ENCODE results near the gene TSPEAR.

The TSPEAR gene

GRCh38 chr21:44615911-44616590, 95.3 kb downstream of the TSPEAR start:
- ChIA-PET CTCF (interaction anchor here (0.6 kb wide), 1 partner anchor 33 kb away, joined by 3 read pairs; no protein-coding TSS in a partner anchor), POLR2A (ENCODE audit: low non-redundant PET) (no interaction called here)

GRCh38 chr21:44615466-44615865, 95.9 kb downstream of the TSPEAR start:
- no peak for TF ChIP-seq CTCF (conservative IDR thresholded peaks at IDR 0.05; ENCODE audit: low read depth)
- ChIA-PET POLR2A (ENCODE audit: low non-redundant PET) (no interaction called here), CTCF (interaction anchor here (0.6 kb wide), 1 partner anchor 32 kb away, joined by 3 read pairs; no protein-coding TSS in a partner anchor)
- H3K27ac ChIP-seq: no peak overlapping the region
- no peak for DNase-seq (ENCODE audit: low spot score)

More at GRCh38 chr21:44615911-44616590, 95.3 kb downstream of the TSPEAR start:
- DNase-seq (ENCODE audit: low spot score): no peak
- TF ChIP-seq CTCF (conservative IDR thresholded peaks at IDR 0.05; ENCODE audit: low read depth): no peak
- no peak overlapping the region for H3K27ac ChIP-seq

GRCh38 chr21:44614961-44615391, 96.4 kb downstream of the TSPEAR start:
- DNase-seq (ENCODE audit: low spot score): no peak
- TF ChIP-seq CTCF (conservative IDR thresholded peaks at IDR 0.05; ENCODE audit: low read depth): no peak
- H3K27ac ChIP-seq: no peak overlapping the region
- CTCF ChIA-PET: no interaction called here
- POLR2A ChIA-PET (ENCODE audit: low non-redundant PET): no interaction called here

GRCh38 chr21:44614161-44614631, 97.2 kb downstream of the TSPEAR start:
- no peak for TF ChIP-seq CTCF (conservative IDR thresholded peaks at IDR 0.05; ENCODE audit: low read depth)
- ChIA-PET CTCF (no interaction called here), POLR2A (ENCODE audit: low non-redundant PET) (interaction anchor here (0.5 kb wide), 1 partner anchor 1110 kb away, joined by 3 read pairs; no protein-coding TSS in a partner anchor)
- DNase-seq (ENCODE audit: low spot score): no peak
- no peak overlapping the region for H3K27ac ChIP-seq

GRCh38 chr21:44613386-44614155, 97.8 kb downstream of the TSPEAR start:
- TF ChIP-seq CTCF (conservative IDR thresholded peaks at IDR 0.05; ENCODE audit: low read depth): no peak
- ChIA-PET POLR2A (ENCODE audit: low non-redundant PET) (interaction anchor here (0.5 kb wide), 1 partner anchor 1111 kb away, joined by 3 read pairs; no protein-coding TSS in a partner anchor), CTCF (interaction anchor here (0.6 kb wide), 1 partner anchor 185 kb away, joined by 4 read pairs; no protein-coding TSS in a partner anchor)
- no peak overlapping the region for H3K27ac ChIP-seq
- no peak for DNase-seq (ENCODE audit: low spot score)

- ChIA-PET CTCF (interaction anchor here (0.7 kb wide), 1 partner anchor 119 kb away, joined by 3 read pairs; no protein-coding TSS in a partner anchor), POLR2A (ENCODE audit: low non-redundant PET) (no interaction called here)
- H3K27ac ChIP-seq: no peak overlapping the region
- DNase-seq (ENCODE audit: low spot score): no peak
- no peak for TF ChIP-seq CTCF (conservative IDR thresholded peaks at IDR 0.05; ENCODE audit: low read depth)
Observed at GRCh38 chr21:44612669-44613229, 98.6 kb downstream of the TSPEAR start.
